GM19455 (cell line): ENCODE measurements around the gene CLDN15.
"Not testable (repeated sequence)": the region's sequence is repeated elsewhere in the genome, so short reads cannot be mapped to it uniquely, and the experiment has no call there.

ENCODE experiments used
- ATAC-seq: cut with Tn5 transposase; IDR thresholded peaks from one replicate; pipeline ENCODE4 v1.9.1; 2021; ENCODE audit not compliant: unreplicated experiment

The CLDN15 gene

DNA sequence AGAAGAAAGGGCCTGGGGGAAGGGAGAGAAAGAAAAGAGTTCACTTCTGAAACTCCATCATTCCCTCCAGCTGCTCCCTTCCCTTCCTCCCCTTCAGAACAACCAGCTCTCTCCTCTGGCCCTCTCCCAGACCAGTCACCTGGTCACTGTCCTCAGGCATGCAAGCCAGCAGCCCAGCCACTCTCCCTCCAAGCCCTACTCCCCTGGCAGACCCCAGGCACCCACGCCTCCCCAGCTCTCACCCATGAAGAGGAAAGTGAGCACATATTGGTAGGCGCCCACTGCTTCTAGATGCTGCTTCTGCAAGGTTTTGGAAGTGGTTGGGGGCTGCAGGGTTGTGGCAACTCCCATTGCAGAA, 37.1 kb downstream of the CLDN15 start:
- ATAC-seq = no peak

DNA sequence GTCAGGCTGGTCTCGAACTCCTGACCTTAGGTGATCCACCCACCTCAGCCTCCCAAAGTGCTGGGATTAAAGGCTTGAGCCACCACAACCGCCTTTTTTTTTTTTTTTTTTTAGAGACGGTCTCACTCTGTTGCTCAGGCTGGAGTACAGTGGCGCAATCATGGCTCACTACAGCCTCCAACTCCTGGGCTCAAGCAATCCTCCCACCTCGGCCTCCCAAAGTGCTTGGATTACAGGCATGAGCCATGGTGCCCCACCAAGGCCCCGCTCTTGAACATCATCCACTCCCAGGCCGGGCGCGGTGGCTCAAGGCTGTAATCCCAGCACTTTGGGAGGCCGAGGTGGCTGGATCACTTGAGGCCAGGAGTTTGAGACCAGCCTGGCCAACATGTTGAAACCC, 38.1 kb downstream of the CLDN15 start:
- not testable (repeated sequence) for ATAC-seq

DNA sequence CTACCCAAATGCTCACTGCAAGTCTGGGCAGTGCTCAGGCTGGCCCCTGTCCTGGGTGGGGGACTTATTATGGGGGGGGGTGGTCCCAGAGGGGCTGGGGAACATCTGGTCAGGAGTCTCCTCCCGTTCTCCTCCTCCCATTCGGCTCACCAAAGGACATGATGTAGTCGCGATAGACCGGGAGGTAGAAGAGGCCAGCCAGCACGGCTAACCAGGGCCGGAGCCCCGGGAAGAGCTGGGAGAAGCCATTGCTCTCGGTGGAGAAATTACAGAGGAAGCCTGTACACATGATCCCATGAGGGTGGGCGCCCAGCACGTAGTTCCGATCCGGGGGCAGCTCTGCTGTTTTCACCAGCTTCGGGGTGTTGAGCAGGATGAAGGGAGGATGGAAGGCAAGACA, 39.1 kb downstream of the CLDN15 start:
- ATAC-seq = no peak

DNA sequence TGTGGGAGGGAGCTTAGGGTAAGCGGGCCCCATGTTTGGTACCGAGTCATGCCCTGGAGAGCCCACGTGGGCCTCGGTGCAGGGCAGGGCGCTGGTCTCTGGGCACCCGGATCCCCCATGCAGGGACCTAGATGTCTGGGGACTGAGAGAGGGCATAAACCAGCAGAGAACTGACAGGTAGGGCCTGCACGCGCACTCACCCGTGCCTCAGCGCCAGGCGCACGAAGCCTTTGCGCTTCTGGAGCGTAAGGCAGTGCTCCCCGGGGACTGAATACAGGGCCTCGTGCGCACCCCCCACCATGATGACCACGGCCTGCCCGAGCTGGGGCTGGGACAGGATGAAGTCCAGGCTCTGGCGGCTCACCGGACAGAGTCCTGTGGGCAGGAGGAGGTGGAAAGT, 39.6 kb downstream of the CLDN15 start:
- ATAC-seq = no peak

DNA sequence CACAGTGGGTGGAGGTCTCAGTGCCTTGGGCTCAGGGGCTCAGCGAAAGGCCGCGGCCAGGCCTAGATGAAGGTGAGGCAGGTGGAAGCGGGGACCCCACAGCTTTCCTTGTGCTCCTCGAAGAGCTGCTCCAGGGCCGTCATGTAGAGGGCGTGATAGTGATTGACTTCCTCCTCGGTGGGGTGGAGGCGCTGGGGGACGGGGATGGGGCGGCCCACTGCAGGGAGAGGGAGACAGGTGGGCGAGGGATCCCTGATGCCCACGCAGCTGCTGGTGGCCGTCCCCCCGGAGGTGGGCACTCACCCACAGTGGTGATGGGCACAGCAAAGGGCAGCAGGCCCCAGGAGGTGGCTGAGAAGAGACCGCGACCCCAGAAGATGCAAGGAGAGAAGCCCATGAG, 41.7 kb downstream of the CLDN15 start:
- ATAC-seq = no peak

DNA sequence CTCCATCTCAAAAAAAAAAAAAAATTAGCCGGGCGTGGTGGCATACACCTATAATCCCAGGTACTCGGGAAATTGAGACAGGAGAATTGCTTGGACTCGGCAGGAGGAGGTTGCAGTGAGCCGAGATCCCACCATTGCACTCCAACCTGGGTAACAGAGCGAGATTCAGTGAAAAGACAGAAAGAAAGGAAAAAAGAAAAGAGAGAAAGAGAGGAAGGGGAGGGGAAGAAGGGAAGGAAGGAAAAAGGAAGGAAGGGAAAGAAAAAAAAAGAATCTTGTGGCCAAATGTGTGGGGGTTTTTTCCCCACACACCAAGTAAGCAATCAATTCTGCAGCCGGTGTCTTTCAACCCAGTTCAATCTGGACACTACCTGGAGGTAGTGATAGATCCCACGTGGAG, 48.5 kb downstream of the CLDN15 start:
- no peak for ATAC-seq

DNA sequence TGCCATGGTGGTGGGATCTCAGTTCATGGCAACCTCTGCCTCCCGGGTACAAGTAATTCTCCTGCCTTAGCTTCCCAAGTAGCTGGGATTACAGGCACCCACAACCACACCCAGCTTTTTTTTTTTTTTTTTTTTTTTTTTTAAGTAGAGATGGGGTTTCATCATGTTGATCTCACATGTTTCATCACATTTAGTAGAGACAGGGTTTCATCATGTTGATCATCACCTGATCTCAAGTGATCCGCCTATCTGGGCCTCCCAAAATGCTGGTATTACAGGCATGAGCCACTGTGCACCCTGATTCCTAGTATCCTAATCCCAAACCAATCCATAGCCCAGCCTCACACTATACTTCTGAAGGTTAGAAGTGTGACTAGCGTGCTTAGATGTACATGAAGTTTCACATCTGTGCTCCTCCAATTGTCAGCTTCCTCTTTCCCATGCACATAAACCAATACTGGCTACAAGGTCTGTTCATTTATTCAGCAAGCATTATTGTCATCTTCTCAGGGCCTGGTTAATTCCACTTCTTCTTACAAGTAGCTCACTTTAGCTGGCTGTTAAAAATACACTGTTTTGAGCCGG, 50.7 kb downstream of the CLDN15 start:
- ATAC-seq = no peak

DNA sequence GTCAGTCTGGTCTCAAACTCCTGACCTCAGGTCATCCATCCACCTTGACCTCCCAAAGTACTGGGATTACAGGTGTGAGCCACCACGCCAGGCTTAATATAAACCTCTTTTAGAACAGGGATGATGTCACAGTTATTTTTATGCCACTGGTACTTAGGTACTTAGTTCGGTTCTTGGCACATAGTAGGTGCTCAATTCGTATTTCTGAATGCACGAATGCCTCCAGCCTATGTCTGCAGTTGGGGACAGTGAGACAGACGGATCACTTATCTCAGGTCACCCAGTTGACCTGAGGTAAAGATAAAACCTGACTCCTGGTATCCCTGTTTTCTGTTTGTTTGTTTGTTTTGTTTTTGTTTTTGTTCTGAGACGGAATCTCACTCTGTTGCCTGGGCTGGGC, 51.4 kb downstream of the CLDN15 start:
- no peak for ATAC-seq

DNA sequence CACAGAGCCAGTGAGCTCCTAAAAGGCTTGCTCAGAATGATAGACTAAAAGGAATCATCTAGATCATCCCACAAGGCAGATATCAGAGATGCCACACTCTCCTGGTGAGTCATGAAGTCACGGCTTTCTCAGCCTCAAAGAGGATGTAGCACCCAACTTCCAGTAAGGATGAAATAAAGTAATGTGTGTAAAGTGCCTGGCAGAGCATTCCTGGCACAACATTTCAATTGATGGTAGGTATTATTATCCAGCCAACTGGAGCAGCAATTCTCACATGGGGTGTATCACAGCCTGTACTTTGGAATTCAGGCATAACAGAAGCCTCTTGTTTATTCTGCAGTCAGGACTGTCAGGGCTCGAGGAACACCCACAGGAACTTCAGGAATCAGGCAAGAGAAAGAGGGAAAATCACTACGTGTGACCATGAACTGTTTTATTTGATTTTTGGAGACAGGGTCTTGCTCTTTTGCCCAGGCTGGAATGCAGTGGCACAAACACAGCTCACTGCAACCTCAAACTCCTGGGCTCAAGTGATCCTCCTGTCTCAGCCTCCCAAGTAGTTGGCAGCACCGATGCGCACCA, 52.3 kb downstream of the CLDN15 start:
- ATAC-seq = no peak
